Keratinocyte (primary cell): ENCODE results near the gene ZNF143.

Experiments used
- EZH2 ChIP-seq: IDR thresholded peaks from one replicate; pipeline ENCODE4 v1.6.1; 2012; ENCODE audit warnings: inconsistent platforms, mild to moderate bottlenecking, low read length, moderate library complexity
- TF ChIP-seq, protein P1 (sequence below), 3 experiments: IDR thresholded peaks in 1 of 3; conservative IDR thresholded peaks in 1 of 3; optimal IDR thresholded peaks in 1 of 3; 2 replicates in 2 of 3; 3 replicates in 1 of 3; pipeline versions ENCODE3 to v1.5.1; 2011; ENCODE audit warnings: low read length in 3 of 3, mild to moderate bottlenecking in 3 of 3, moderate library complexity in 2 of 3, control low read depth in 1 of 3, inconsistent platforms in 1 of 3; ENCODE audit not compliant: insufficient read depth in 2 of 3; ENCODE audit errors: extremely low read depth in 1 of 3

- TF ChIP-seq, protein P1, sequence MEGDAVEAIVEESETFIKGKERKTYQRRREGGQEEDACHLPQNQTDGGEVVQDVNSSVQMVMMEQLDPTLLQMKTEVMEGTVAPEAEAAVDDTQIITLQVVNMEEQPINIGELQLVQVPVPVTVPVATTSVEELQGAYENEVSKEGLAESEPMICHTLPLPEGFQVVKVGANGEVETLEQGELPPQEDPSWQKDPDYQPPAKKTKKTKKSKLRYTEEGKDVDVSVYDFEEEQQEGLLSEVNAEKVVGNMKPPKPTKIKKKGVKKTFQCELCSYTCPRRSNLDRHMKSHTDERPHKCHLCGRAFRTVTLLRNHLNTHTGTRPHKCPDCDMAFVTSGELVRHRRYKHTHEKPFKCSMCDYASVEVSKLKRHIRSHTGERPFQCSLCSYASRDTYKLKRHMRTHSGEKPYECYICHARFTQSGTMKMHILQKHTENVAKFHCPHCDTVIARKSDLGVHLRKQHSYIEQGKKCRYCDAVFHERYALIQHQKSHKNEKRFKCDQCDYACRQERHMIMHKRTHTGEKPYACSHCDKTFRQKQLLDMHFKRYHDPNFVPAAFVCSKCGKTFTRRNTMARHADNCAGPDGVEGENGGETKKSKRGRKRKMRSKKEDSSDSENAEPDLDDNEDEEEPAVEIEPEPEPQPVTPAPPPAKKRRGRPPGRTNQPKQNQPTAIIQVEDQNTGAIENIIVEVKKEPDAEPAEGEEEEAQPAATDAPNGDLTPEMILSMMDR (optimal IDR thresholded peaks at IDR 0.05 in 1 of 3, IDR thresholded peaks at IDR 0.05 in 1 of 3, conservative IDR thresholded peaks at IDR 0.05 in 1 of 3; ENCODE audit: extremely low read depth in 1 of 3, insufficient read depth in 2 of 3, low read length in 3 of 3) = no peak
- TF ChIP-seq EZH2 = no peak
These were observed 12.0 kb upstream of the ZNF143 start for GRCh38 chr11:9448576-9449352.
